Activated CD8-positive, alpha-beta memory T cell treated with anti-CD3 and anti-CD28 coated beads, Interleukin-2, amount 50 U/mL, for 1 hour (primary cell): ENCODE results near the gene COG5.

Experiments used
- DNase-seq: peaks from one replicate; pipeline ENCODE4 v3.0.0-alpha.2; 2020; ENCODE audit errors: extremely low read depth

COG5 gene

DNA sequence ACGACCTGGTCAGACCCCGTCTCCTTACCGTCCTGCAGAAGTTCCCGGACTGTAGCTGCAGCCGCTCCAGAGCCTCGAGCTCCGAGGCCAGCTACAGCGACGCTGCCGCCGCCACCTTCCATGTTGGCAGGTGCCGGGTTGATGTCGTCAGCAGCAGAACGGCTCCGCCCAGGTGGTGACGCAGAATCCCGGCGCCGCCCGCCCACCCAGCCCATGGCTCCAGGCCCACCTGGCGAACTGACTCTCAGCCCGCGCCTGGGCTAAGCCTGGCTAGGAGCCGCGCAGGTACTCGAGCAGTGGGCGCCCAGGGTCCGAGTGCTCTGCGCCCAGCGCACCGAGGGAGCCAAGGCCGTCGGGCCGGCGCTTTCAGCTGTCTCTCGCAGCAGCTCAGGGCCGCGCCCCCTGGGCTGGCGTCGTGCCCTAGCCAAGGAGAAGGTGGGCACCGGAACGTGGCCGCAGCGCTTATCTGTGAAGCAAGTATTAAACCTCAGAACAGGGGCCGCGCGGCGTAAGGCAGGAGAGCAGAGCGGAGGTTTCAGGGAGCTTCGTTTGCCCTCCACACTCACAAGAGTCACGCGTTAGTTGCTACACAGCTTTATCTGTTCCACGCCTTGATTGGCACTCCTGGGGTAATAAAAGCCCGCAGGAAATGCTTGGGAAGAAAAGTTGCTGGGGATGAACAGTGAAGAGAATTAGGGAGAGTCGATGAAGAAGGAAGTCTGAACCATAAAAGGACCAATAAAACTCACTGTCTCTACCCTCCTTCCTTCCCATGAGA, at the start of gene COG5, which contains the start of gene DUS4L:
COG5 (minus strand) TSS at position 146 of the 778 bp plus-strand sequence; CDS start at position 122, 24 bp downstream.
DUS4L (plus strand) TSS at position 197 of the 778 bp plus-strand sequence. CDS start 3,100 bp downstream, outside the sequence.
- peak; percentile 43 for DNase-seq

DNA sequence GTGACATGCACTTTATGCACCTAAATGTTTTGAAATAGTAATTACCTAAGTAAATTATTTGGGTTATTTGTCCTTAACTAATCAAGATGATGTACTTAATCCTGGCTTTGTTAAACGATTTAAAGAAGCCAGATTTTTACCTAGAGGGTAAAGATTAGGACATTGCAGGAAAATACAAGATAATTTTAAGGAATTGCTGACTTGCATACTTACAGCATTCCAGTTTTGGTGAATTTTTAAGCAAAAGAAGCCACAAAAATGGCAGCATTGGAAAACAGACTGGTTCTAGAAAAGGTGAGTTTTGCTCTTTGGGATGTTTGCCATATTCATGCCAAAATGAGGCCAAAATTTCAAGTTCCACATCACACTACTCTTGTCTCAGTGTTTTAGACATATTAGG, 49.7 kb upstream of the COG5 start:
- DNase-seq = no peak

DNA sequence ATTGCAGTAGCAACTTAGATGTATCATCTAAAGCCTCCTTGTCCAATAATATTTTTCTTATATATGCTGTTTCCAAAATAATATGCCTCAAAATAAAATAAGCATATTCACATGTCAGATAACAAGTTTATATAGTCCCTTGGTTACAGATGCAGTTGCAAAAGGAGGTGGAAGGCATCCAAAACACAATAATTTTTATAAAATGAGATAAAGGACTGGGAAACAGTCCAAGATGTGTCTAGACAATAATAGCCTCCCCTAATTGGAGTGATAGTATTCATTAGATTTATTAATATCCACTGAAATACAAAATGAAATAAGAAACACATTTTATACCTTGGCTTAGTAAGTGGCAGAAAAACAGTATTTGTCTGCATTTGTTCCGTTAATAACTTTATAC, 46.6 kb upstream of the COG5 start:
- no peak for DNase-seq

DNA sequence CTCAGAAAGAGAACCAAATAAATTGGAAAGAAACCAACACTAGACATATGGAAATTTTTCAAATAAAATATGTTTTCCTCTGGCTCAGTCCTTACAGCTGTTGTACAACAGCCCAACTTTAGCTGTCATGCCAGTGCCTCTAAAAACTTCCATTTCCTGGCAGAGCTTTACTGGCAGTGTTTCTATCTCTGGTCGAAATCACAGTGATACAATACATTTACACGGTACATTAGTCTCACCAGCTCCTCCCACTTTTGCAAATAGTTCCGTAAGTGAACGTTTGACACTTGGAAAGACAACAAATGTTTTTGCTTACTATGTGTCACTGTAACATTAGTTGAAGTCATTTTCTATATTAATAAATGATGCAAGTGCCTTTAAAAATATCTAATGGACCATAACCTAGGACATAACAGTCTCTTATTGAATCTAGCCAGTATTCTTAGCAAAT, 46.1 kb upstream of the COG5 start:
- no peak for DNase-seq

DNA sequence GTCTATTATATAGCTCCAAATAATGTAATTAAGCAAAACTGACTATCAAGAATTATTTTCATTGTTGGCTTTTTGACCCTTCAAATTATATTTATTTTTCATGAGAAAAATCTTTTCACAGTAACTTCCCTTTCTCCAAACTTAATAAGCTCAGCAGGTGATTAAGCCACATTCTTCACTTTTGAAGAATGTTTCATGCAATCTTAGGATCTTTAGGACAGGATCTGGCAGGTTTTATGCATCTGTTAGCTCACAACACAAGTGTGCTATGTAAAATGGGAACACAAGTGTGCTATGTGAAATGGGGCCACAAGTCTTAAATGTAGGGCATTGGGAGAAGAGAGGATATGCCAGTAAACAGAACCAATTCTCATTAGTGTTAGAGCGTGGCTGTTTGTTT, 42.6 kb upstream of the COG5 start:
- DNase-seq = no peak

DNA sequence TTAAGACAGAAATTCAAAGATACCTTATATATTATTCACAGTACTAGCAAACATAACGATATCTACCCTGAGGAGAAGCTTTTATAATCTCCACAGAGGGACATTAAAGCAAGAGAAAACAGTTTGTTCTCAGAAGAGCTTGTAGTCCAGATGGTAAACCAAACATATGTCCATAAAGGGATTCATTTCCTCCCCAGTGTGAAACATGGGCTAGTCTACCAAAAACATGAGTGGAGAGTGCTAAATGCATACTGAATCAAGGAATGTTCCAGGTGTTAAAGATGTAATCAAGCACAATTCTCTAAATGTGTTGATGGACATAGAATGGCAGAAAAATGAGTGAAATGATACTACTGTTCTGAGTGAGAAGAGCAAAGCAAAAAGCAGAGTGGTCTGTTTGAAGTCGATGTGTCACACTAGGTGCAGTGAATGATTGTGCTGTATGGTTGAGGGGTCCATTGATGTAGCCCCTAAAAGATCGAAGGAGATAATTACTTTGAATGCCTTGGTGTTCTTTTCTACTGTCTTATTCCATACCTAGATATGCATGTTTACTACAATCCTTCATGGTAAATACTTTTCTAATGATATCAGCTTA, 41.6 kb upstream of the COG5 start:
- DNase-seq = no peak

DNA sequence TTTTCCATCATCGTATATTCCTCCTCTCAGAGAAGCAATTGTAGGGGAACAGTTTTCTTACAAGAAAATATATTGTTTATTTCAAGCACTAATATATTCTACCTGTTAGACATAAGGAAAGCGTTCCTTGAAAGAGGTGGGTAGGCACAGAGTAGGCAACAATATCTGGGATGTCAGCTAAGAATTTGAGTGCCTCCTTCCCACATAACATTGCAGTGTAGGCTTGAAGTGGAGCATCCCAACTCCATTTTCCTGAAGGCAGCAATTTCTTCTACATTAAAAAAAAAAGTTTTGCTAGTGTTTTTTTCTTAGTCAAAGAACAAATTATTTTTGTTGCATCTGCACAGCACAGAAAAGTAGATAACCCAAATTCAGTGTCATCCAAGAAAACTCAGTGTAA, 37.1 kb upstream of the COG5 start:
- DNase-seq = no peak

DNA sequence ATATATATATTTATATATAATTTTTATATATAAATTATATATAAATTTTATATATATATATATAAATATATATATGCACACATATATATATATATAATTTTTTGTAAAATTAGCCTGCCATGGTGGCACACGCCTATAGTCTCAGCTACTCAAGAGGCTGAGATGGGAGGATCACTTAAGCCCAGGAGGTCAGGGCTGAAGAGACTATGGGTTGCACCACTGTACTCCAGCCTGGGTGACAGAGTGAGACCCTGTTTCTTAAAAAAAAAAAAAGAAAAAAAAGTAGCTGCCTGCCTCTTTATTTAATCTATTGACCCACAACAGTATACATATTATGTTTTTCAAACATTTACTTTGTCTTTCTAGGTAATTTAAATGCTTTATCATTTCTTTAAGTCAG, 35.5 kb upstream of the COG5 start:
- no peak for DNase-seq

DNA sequence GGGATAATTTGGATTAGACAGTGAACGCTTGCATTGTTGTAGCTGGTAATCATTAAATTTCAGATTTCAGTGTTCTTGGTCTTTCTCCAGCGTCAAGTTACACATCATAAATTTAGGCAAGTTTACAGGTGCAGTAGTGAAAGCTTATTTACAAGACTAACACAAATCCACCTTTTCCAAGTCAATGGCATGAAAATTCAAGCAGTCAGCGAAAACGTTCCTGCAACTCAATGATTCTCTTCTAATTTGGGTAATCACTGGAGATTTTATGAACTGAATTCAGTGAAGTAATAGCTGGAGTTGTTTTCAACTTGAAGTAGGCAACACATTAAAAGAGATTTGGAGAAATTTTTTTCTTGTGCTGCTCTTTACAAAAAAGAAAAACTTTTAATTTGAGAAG, 34.2 kb upstream of the COG5 start:
- DNase-seq = no peak

DNA sequence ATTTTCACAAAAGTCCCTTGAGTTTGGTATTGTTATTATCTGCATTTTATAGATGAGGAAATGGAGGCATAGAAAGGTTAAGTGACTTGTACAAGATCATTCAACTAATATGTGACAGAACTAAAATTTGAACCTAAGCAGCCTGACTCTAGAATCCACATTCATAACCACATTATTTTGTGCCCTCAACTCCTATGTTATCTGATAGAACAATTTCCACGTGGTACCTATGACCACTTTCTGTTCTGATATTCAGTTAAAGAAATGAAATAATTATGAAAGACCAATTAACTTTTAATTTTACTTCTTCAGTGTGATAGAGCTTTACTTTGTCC, 33.8 kb upstream of the COG5 start:
- no peak for DNase-seq

DNA sequence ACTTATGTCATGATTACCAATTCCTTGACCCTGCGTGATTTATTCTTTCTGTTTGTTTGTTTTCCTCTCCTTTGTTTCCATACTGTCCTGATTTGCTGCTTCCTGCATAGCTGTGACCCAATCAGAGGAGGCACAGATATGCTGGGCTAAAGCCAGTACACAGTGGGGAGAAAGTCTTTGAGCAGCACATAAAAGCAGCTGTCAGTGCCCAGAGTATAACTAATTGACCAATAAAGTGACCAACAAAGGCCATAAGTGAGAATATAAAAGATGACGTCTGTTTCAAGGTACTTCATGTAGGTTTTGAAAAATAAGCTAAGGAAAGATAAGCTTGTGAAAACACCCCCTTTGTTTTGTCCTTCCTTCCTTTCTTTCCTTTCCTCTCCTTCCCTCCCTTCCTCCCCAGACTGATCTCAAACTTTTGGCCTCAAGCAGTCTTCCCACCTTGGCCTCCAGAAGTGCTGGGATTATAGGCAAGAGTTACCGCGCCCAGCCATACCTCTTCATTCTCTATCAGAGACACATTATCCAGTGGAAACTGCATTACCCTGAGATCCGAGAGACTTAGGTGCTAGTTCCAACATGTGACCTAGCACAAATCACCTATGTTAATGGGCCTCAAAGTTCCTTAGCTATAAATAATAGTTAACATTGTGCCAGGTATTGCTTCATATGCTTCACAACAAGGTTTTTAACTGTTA, 33.3 kb upstream of the COG5 start:
- no peak for DNase-seq

DNA sequence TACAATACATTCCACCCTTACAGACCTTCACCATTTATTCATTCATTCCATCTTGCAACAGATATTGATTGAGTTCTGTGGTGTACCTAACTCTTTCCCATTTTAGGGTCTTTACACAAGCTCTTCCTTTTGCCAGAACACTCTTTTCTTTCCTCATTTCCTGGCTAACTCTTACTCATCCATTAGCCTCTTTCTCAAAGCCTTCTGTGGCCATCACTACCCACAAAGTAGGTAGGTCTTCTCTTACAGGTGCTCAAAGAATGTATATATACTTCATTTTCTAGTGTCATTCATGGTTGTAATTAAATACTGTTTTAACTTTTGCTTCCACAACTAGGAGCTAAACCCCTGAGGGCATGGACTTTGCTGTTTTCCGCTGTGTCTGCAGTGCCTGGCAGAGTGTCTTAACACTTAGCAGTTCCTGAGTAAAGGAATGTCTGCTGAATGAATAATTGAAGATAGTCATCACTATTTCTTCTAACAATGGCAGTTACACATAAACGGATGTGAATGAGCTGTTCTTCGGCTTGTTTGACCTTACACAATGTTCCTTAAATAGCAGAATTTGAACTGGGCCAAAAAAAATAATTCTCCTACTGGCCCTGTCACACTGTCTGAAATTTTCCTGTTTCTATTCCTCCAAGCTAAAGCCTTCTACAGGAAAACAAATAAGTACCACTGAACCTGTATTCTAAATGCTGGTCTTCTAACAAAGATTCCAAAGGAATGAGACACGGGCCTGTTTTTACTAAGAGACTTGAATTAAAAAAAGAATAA, 31.4 kb upstream of the COG5 start:
- DNase-seq = no peak

DNA sequence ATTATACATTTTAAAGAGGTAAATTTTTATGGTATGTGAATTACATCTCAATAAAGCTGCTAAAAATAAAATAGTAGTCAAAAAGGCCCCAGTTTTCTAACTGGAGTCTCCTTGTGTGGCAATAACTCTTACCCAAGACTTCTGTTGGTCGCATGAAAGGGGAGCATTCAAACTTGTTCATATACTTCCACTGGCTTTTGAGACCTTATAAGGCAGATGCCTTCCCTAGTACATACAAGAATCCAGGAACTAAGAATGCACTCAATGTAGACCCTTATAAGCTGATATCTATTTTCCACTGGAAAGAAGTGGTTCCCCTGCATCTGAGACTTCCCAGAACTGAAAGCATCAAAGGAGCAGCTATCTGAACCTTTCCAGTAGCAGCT, 29.3 kb upstream of the COG5 start:
- no peak for DNase-seq

DNA sequence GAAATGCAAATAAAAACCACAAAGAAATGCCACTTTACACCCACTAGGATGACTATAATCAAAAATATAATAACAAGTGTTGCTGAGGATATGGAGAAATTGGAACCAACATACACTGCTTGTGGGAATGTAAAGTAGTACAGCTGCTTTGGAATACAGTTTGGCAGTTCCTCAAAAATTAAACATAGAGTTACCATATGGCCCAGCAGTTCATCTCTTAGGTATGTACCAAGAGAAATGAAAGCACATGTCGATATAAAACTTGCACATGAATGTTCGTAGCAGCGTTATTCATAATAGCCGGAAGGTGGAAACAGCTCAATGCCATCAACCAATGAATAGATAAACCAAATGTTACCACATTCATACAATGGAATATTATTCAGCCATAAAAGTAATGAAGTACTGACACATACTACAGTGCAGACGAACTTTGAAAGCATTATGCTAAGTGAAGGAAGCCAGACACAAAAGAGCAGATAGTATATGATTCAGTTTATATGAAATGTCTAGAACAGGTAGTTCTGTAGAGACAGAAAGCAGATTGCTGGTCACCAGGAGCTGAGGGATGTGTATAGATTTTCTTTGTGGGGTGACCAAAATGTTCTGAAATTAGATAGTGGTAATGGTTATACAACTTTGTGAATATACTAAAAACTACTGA, 28.8 kb upstream of the COG5 start:
- DNase-seq = no peak

DNA sequence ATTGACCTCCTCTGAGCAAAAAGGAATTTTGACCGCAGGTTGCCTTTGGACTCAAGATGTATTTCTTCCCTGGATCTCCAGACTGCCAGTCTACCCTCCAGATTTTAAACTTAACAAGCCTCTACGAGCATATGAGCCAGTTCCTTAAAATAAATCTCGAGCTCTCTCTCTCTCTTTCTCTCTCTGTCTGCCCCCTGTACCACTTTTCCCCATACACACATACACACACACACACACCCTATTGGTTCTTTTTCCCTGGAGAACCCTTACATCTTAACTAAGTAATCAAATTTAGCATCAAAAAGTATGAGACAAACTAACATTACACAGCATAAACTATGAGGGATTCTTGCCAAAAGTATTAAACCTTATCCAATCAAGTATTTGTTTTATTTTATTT, 27.7 kb upstream of the COG5 start:
- DNase-seq = no peak

DNA sequence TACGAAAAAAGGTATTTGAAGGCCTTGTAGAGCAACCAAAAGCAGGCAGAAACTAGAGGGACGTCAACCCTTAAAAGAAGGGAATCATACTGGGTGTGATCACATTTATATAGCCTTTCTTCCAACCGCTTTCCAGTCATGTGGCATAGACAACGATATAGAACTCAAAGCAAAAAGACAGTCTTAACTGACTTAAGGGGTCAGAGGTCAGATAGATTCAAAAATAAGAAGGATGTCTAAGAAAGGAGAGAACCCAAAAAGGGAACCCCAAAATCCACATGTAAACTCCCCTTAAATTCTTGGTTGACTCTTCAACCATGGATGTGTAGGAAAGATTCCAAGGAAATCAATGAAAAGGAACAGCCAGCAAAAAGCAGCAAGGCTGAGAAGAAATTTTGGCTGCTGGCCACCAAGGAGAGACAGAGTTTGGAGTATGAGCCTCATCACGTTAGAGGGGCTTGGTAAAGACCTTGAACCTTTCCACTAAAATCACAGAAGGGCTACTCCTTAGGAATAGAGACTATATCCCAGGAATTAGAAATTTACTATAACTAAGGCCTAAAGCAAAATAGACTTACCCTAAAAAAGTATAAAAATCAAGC, 24.9 kb upstream of the COG5 start:
- no peak for DNase-seq

DNA sequence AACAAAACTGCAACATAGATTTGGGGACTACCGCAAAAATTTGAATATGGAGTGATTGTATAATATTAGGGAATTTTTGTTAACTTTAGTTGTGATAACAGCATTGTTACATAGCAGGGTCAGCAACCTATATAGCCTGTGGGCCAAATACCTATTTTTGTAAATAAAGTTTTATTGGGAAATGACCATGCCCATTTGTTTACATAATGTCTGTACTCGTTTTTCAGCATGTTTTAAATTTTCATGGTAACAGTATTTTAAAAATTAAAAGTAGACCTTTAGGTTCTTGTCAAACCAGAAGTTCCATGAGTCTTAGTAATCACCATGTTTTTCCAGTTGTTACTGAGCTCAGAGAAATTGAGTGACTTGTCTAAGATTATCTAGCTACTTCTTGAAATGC, 21.0 kb upstream of the COG5 start:
- no peak for DNase-seq

DNA sequence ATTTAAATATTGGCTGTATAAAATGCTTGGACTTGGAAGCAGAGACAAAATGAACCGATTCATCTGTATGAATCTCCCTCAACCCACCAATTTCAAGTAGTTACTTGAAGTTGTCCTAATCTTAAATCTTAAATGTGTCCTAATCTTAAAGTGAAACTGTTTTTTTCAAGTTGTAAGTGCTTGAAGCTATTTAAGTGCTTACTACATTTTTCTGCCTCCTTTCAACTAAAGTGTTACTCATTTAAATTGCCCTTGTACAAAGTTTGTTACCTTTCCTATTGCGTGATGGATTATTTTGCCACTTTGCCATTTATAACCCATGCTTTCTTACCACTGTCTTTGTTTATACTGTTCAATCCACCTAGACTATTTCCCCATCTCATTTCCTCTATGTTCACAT, 19.2 kb upstream of the COG5 start:
- DNase-seq = no peak

DNA sequence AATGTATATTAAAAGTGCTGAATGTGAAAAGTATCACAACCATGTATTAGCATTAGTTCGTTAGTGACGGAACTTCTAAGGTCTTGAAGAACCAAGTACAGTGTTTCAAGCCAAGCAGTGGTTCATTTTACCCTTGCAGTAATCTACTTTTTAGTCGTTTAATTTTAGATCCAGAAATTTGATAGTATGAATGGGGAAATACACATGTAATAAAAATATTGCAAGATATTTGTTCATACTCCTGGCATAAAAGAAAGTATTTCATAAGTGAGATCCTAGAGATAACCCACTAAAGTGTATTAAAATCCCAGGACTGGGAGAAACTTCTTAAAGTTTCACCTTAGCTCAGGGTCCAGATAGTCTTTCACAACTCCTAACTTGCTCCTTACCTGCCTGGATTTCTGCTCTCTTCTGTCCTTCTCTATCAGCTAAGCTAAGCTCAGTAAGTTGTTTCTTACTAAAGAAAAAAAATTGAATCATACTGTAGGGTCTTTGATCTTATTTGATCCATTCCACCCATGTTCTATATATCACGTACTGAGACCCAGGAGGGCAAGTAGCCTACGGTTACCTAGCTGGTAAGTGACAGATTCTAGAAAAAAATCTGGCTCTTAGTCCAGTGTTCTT, 17.8 kb upstream of the COG5 start:
- DNase-seq = no peak

DNA sequence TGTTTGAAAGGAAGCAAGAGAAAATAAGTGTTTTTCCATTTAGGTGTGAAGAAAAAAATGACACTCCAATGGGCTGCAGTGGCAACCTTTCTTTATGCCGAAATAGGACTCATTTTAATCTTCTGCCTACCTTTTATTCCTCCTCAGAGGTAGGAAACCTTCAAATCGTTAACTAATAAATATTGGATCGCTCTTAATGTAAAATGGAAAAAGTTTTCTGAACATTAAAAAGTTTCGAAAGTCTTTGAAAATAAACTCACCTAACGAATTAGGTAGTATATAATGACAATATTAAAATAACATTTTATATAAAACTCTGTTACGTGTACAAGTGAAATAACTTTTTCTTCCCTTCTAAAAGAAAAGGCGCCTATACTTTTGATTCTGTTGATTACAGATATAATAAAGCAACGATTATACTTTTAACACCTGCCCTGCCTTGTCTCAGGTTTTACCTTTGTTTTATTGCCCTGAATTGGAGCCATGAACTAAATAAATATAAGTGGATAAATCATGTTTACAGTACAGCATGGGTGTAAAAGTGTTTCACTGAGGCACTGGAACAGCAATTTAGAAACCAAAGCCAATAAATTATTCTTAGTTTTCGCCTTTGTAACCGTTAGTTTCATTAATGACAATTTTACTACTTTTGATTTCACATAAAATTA, 17.1 kb upstream of the COG5 start:
- DNase-seq = no peak
